ENCODE results near the gene FRS2. TPM values are rescaled to one million over a fixed set of nuclear protein-coding genes. Genes with fewer than 3 reads are reported as not detected.

FRS2 gene
- total and polyA plus RNA-seq, 2 of the 4 experiments (the other 2 are of a cell fraction), result 12.4 to 58.3 TPM

DNA sequence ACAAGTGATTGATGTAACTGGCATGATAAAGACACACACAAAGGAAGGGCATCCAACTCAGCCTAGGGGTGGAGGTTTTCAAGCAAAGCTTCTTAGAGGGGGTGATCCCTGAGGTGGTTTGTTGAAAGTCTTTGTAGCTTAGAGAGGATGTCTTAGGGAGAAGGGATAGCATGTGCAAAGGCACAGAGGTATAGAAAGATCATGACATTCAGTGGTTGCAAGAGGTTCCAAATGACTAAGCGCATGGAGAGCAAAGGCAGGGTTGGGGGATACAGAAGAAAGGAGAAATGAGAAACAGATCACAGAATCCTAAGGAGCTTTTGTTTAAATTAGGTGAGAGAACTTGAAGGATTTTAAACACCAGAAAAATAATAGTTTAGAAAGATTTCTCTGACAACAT lies 109.9 kb downstream of the FRS2 start:
- DNase-seq (no peak), ATAC-seq (ENCODE audit: low read depth) (no peak)
- no peak overlapping the region for H2BK120ac ChIP-seq (ENCODE audit: low read depth, low read length)
- H2AK5ac ChIP-seq (ENCODE audit: low read depth, low read length), result no peak overlapping the region
- TF ChIP-seq MAFK (IDR thresholded peaks at IDR 0.05; ENCODE audit: low read depth, low read length) (no peak), FOS (IDR thresholded peaks at IDR 0.05; ENCODE audit: low read depth, low read length) (no peak), MXI1 (IDR thresholded peaks at IDR 0.05; ENCODE audit: borderline replicate concordance, low read depth, low read length) (no peak), CEBPB (IDR thresholded peaks at IDR 0.05; ENCODE audit: low read depth, low read length) (no peak), NFE2L2 (IDR thresholded peaks at IDR 0.05; ENCODE audit: low read depth, low read length) (no peak), RCOR1 (IDR thresholded peaks at IDR 0.05; ENCODE audit: insufficient replicate concordance, low read length) (no peak)
- in situ Hi-C loops (cut with MboI; ENCODE audit: low sequenced_read_pairs), result loop anchor here (25.0 kb wide), 1 partner anchor 743 kb away; no protein-coding TSS in a partner anchor
- no peak overlapping the region for H3K4ac ChIP-seq (ENCODE audit: low read depth, low read length)
- POLR2A ChIA-PET (ENCODE audit: unreplicated experiment), result interaction anchor here (0.7 kb wide), 1 partner anchor 82 kb away, joined by 11 read pairs; no protein-coding TSS in a partner anchor
- H4K91ac ChIP-seq (ENCODE audit: insufficient read depth, low read depth, low read length), result no peak overlapping the region
- H4K5ac ChIP-seq (ENCODE audit: low read depth, low read length), result no peak overlapping the region
- no peak overlapping the region for H3K18ac ChIP-seq (ENCODE audit: low read depth, low read length)
- no peak overlapping the region for H3K56ac ChIP-seq (ENCODE audit: extremely low read depth, insufficient read depth, low read length)
- dilution Hi-C loops (cut with HindIII; ENCODE audit: low sequenced_read_pairs, unreplicated experiment), result no loop called here
- CTCF ChIA-PET, result interaction anchor here (0.6 to 2.4 kb wide), 2 partner anchors 10 to 249 kb away, joined by 3 to 8 read pairs; no protein-coding TSS in a partner anchor
- peaks cover 8% of the 10 kb centered on the region for H3K36me3 ChIP-seq (ENCODE audit: control insufficient read depth, insufficient read depth, low read length)
- no peak overlapping the region for H2BK15ac ChIP-seq (ENCODE audit: low read depth, low read length)
- no peak overlapping the region for H4K8ac ChIP-seq (ENCODE audit: low read depth in 2 of 2, low read length in 2 of 2)
- BruUV-seq (replicated peaks), result no TSS peak
- no peaks in the 10 kb centered on the region for H3K9me3 ChIP-seq (ENCODE audit: control insufficient read depth, insufficient read depth, low read length)
- H2BK5ac ChIP-seq (ENCODE audit: low read depth, low read length, poor library complexity, severe bottlenecking), result no peak overlapping the region
- peaks cover 3 to 8% of the 10 kb centered on the region in 2 experiments for H3K79me1 ChIP-seq (ENCODE audit: low read depth in 1 of 2, low read length in 2 of 2)
- peaks cover 3% of the 10 kb centered on the region; the same call in 1 of the 2 replicates for H4K20me1 ChIP-seq (ENCODE audit: insufficient read depth, low read length)
- H2AFZ ChIP-seq (replicated peaks; ENCODE audit: low read length, poor library complexity), result no peak overlapping the region
- H2AK9ac ChIP-seq (replicated peaks; ENCODE audit: low read depth, low read length, poor library complexity), result no peak overlapping the region
- no peak overlapping the region for H2BK20ac ChIP-seq (ENCODE audit: low read depth, low read length)
- intact Hi-C loops (cut with micrococcal nuclease), result no loop called here
- H3K23ac ChIP-seq (ENCODE audit: low read depth, low read length), result no peak overlapping the region; the same call in 1 of the 2 replicates
- 100% methylated on average over 1 of the region's 1 CpG; no CpG with 5 or more reads in 1 of the 2 experiments for WGBS, 2 experiments (ENCODE audit: extremely low coverage in 2 of 2, insufficient read length in 1 of 2)
- H3K4me3 ChIP-seq (ENCODE audit: insufficient read depth, low read depth, low read length), result no peak overlapping the region
- H3K4me1 ChIP-seq (ENCODE audit: control insufficient read depth, insufficient read depth, low read length), result peaks cover 2% of the 10 kb centered on the region; the same call in 1 of the 2 replicates
- no peak overlapping the region for H3K4me2 ChIP-seq (ENCODE audit: low read depth, low read length)
- no peak overlapping the region for H3K27ac ChIP-seq (ENCODE audit: insufficient read depth, low read length)
- H3K9me1 ChIP-seq (ENCODE audit: insufficient read depth, low read length), result peaks cover 5% of the 10 kb centered on the region; the same call in 1 of the 2 replicates
- H3K14ac ChIP-seq (replicated peaks; ENCODE audit: low read depth, low read length), result no peak overlapping the region
- no peaks in the 10 kb centered on the region for H3K27me3 ChIP-seq (ENCODE audit: control insufficient read depth, insufficient read depth, low read length)
- H3K9ac ChIP-seq (ENCODE audit: low read depth, low read length), result no peak overlapping the region
